Measurements from ENCODE around the gene CSMD2. TPM values are rescaled to one million over a fixed set of nuclear protein-coding genes. Genes with fewer than 3 reads are reported as not detected.

CSMD2 gene
- total and polyA plus RNA-seq, 2 of the 4 experiments (the other 2 are of a cell fraction) = under 0.01 to 0.36 TPM

GRCh38 chr1:33680281-33680840, 484.7 kb downstream of the CSMD2 start:
- no peak overlapping the region for H3K56ac ChIP-seq (ENCODE audit: extremely low read depth, insufficient read depth, low read length)
- no peak for ATAC-seq (ENCODE audit: low read depth)
- no peak overlapping the region for H3K23ac ChIP-seq (ENCODE audit: low read depth, low read length)
- in situ Hi-C loops (cut with MboI; ENCODE audit: low sequenced_read_pairs) (no loop called here), intact Hi-C loops (cut with micrococcal nuclease) (no loop called here), dilution Hi-C loops (cut with HindIII; ENCODE audit: low sequenced_read_pairs, unreplicated experiment) (no loop called here)
- no peak overlapping the region for H3K4me2 ChIP-seq (ENCODE audit: low read depth, low read length)
- no peaks in the 10 kb centered on the region for H3K79me1 ChIP-seq (ENCODE audit: low read depth in 1 of 2, low read length in 2 of 2)
- H2AK5ac ChIP-seq (ENCODE audit: low read depth, low read length) = no peak overlapping the region
- WGBS, 2 experiments (ENCODE audit: extremely low coverage in 2 of 2, insufficient read length in 1 of 2) = 72% methylated on average over 6 of the region's 7 CpGs; no CpG with 5 or more reads in 1 of the 2 experiments
- ChIA-PET CTCF (no interaction called here), POLR2A (ENCODE audit: unreplicated experiment) (no interaction called here)
- H3K4me1 ChIP-seq (ENCODE audit: control insufficient read depth, insufficient read depth, low read length) = no peaks in the 10 kb centered on the region
- no peaks in the 10 kb centered on the region for H3K36me3 ChIP-seq (ENCODE audit: control insufficient read depth, insufficient read depth, low read length)
- no peak overlapping the region for H3K4ac ChIP-seq (ENCODE audit: low read depth, low read length)
- H3K4me3 ChIP-seq (ENCODE audit: insufficient read depth, low read depth, low read length) = no peak overlapping the region
- H3K9me1 ChIP-seq (ENCODE audit: insufficient read depth, low read length) = no peaks in the 10 kb centered on the region
- no peak overlapping the region for H2AK9ac ChIP-seq (replicated peaks; ENCODE audit: low read depth, low read length, poor library complexity)
- no peak overlapping the region for H3K9ac ChIP-seq (ENCODE audit: low read depth, low read length)
- TF ChIP-seq MXI1 (IDR thresholded peaks at IDR 0.05; ENCODE audit: borderline replicate concordance, low read depth, low read length) (no peak), CHD1 (IDR thresholded peaks at IDR 0.05; ENCODE audit: low read depth, low read length) (no peak), RAD21 (IDR thresholded peaks at IDR 0.05; ENCODE audit: low read length) (no peak), RCOR1 (IDR thresholded peaks at IDR 0.05; ENCODE audit: insufficient replicate concordance, low read length) (no peak), ELK1 (IDR thresholded peaks at IDR 0.05; ENCODE audit: borderline replicate concordance, low read depth, low read length) (no peak), RFX5 (IDR thresholded peaks at IDR 0.05; ENCODE audit: low read depth, low read length) (no peak), FOS (IDR thresholded peaks at IDR 0.05; ENCODE audit: low read depth, low read length) (no peak), CEBPB (IDR thresholded peaks at IDR 0.05; ENCODE audit: low read depth, low read length) (no peak), NFE2L2 (IDR thresholded peaks at IDR 0.05; ENCODE audit: low read depth, low read length) (no peak), SMC3 (IDR thresholded peaks at IDR 0.05; ENCODE audit: low read depth, low read length) (no peak), MAZ (IDR thresholded peaks at IDR 0.05; ENCODE audit: borderline replicate concordance, low read depth, low read length) (no peak), MAFK (IDR thresholded peaks at IDR 0.05; ENCODE audit: low read depth, low read length) (no peak), USF2 (IDR thresholded peaks at IDR 0.05; ENCODE audit: low read depth, low read length) (no peak), POLR2A (IDR thresholded peaks at IDR 0.05; ENCODE audit: low read depth, low read length) (no peak), BHLHE40 (IDR thresholded peaks at IDR 0.05; ENCODE audit: low read depth, low read length) (no peak), CTCF (conservative IDR thresholded peaks at IDR 0.05; ENCODE audit: low read depth, low read length) (no peak)
- H4K5ac ChIP-seq (ENCODE audit: low read depth, low read length) = no peak overlapping the region
- no peak for DNase-seq
- no peak overlapping the region for H2AFZ ChIP-seq (replicated peaks; ENCODE audit: low read length, poor library complexity)
- H3K18ac ChIP-seq (ENCODE audit: low read depth, low read length) = no peak overlapping the region
- no peak overlapping the region for H2BK15ac ChIP-seq (ENCODE audit: low read depth, low read length)
- no peaks in the 10 kb centered on the region for H4K20me1 ChIP-seq (ENCODE audit: insufficient read depth, low read length)
- no peaks in the 10 kb centered on the region for H3K9me3 ChIP-seq (ENCODE audit: control insufficient read depth, insufficient read depth, low read length)
- no peak overlapping the region for H2BK120ac ChIP-seq (ENCODE audit: low read depth, low read length)
- H3K27ac ChIP-seq (ENCODE audit: insufficient read depth, low read length) = no peak overlapping the region
- H2BK20ac ChIP-seq (ENCODE audit: low read depth, low read length) = no peak overlapping the region
- no peak overlapping the region for H2BK5ac ChIP-seq (ENCODE audit: low read depth, low read length, poor library complexity, severe bottlenecking)
- H4K91ac ChIP-seq (ENCODE audit: insufficient read depth, low read depth, low read length) = no peak overlapping the region
- no peak overlapping the region for H4K8ac ChIP-seq (ENCODE audit: low read depth in 2 of 2, low read length in 2 of 2)
- BruUV-seq (replicated peaks) = no TSS peak
- no peaks in the 10 kb centered on the region for H3K27me3 ChIP-seq (ENCODE audit: control insufficient read depth, insufficient read depth, low read length)
- H3K14ac ChIP-seq (replicated peaks; ENCODE audit: low read depth, low read length) = no peak overlapping the region
